ENCODE results near the gene TTLL4.

The TTLL4 gene

GRCh38 chr2:218711550-218711929, 905 bp downstream of the TTLL4 start:
- DNase-seq (ENCODE audit: low read depth in 2 of 2, low spot score in 1 of 2) = no peak

- DNase-seq (ENCODE audit: low read depth in 2 of 2, low spot score in 1 of 2) = no peak
These were observed 3.3 kb downstream of the TTLL4 start for GRCh38 chr2:218713922-218714321.

- no peak for DNase-seq (ENCODE audit: low read depth in 2 of 2, low spot score in 1 of 2)
These were observed 5.4 kb downstream of the TTLL4 start for GRCh38 chr2:218716070-218716469.

GRCh38 chr2:218717262-218717661, 6.6 kb downstream of the TTLL4 start:
- DNase-seq (ENCODE audit: low read depth in 2 of 2, low spot score in 1 of 2) = no peak

- DNase-seq (ENCODE audit: low read depth in 2 of 2, low spot score in 1 of 2) = no peak
These were observed 7.4 kb downstream of the TTLL4 start for GRCh38 chr2:218718058-218718457.

GRCh38 chr2:218719457-218719856, 8.8 kb downstream of the TTLL4 start:
- DNase-seq (ENCODE audit: low read depth in 2 of 2, low spot score in 1 of 2) = no peak

- DNase-seq (ENCODE audit: low read depth in 2 of 2, low spot score in 1 of 2) = no peak
These were observed 9.7 kb downstream of the TTLL4 start for GRCh38 chr2:218720048-218721041.

- no peak for DNase-seq (ENCODE audit: low read depth in 2 of 2, low spot score in 1 of 2)
These were observed 10.9 kb downstream of the TTLL4 start for GRCh38 chr2:218721488-218721887.

GRCh38 chr2:218721934-218722333, 11.3 kb downstream of the TTLL4 start:
- DNase-seq (ENCODE audit: low read depth in 2 of 2, low spot score in 1 of 2) = no peak

- no peak for DNase-seq (ENCODE audit: low read depth in 2 of 2, low spot score in 1 of 2)
These were observed 11.8 kb downstream of the TTLL4 start for GRCh38 chr2:218722419-218722818.

GRCh38 chr2:218722876-218723785, 12.5 kb downstream of the TTLL4 start:
- DNase-seq (ENCODE audit: low read depth in 2 of 2, low spot score in 1 of 2) = no peak

- DNase-seq (ENCODE audit: low read depth in 2 of 2, low spot score in 1 of 2) = no peak
These were observed 15.5 kb downstream of the TTLL4 start for GRCh38 chr2:218726004-218726574.

GRCh38 chr2:218727502-218728165, 17.0 kb downstream of the TTLL4 start:
- no peak for DNase-seq (ENCODE audit: low read depth in 2 of 2, low spot score in 1 of 2)

GRCh38 chr2:218729640-218730039, 19.0 kb downstream of the TTLL4 start:
- DNase-seq (ENCODE audit: low read depth in 2 of 2, low spot score in 1 of 2) = no peak

- DNase-seq (ENCODE audit: low read depth in 2 of 2, low spot score in 1 of 2) = no peak
These were observed 21.6 kb downstream of the TTLL4 start for GRCh38 chr2:218732052-218732760.

- DNase-seq (ENCODE audit: low read depth in 2 of 2, low spot score in 1 of 2) = no peak
These were observed 22.1 kb downstream of the TTLL4 start for GRCh38 chr2:218732761-218733158.

GRCh38 chr2:218733171-218734021, 22.8 kb downstream of the TTLL4 start:
- DNase-seq (ENCODE audit: low read depth in 2 of 2, low spot score in 1 of 2) = no peak

- DNase-seq (ENCODE audit: low read depth in 2 of 2, low spot score in 1 of 2) = no peak
These were observed 23.7 kb downstream of the TTLL4 start for GRCh38 chr2:218734190-218734975.

- DNase-seq (ENCODE audit: low read depth in 2 of 2, low spot score in 1 of 2) = no peak
These were observed 25.9 kb downstream of the TTLL4 start for GRCh38 chr2:218736531-218736930.

Measured in stimulated activated CD8-positive, alpha-beta memory T cell treated with anti-CD3 and anti-CD28 coated beads, Interleukin-4, amount 100 ng/mL, for 1 hour (primary cell).